ENCODE data around the gene LTB. TPM values are rescaled to one million over a fixed set of nuclear protein-coding genes. Genes with fewer than 3 reads are reported as not detected.

Gene LTB
- total RNA-seq, 1 experiment from 2014 or later: not detected

- Mint-ChIP-seq H3K4me3 (no peak overlapping the region), H3K4me1 (peaks cover 31 to 40% of the 10 kb centered on the region in 2 experiments), H3K27me3 (ENCODE audit: low read depth) (no peaks in the 10 kb centered on the region), H3K9me3 (no peaks in the 10 kb centered on the region), H3K27ac (peak overlapping the region; percentile 32 to 78 (median 53); a peak in 4 of 7 replicates), H3K36me3 (ENCODE audit: insufficient read depth in 1 of 3, low read depth in 3 of 3) (peaks cover 81 to 95% (median 90%) of the 10 kb centered on the region in 3 experiments)
- Histone ChIP-seq H2BK20ac (ENCODE audit: low read depth, low read length, poor library complexity, severe bottlenecking) (no peak overlapping the region), H3K4ac (ENCODE audit: low read depth, low read length) (no peak overlapping the region), H3K18ac (ENCODE audit: insufficient read length, low read depth, low read length) (no peak overlapping the region), H4K5ac (ENCODE audit: insufficient read length, low read depth, low read length) (no peak overlapping the region), H3K9ac (ENCODE audit: extremely low read depth, insufficient read length, low read length) (no peak overlapping the region), H3K27me3 (ENCODE audit: insufficient read depth, low read length) (no peaks in the 10 kb centered on the region), H3K4me1 (ENCODE audit: insufficient read depth, low read length) (no peaks in the 10 kb centered on the region; the same call in 1 of the 2 replicates), H2BK12ac (ENCODE audit: insufficient read length, low read depth, low read length) (no peak overlapping the region), H2BK15ac (ENCODE audit: low read depth, low read length) (no peak overlapping the region), H4K8ac (replicated peaks; ENCODE audit: insufficient read length, low read depth, low read length) (no peak overlapping the region), H3K56ac (ENCODE audit: insufficient read length, low read depth, low read length) (no peak overlapping the region), H3K23ac (ENCODE audit: insufficient read length, low read depth, low read length) (no peak overlapping the region), H3K23me2 (ENCODE audit: insufficient read length, low read depth, low read length, poor library complexity, severe bottlenecking) (no peaks in the 10 kb centered on the region), H3K27ac (ENCODE audit: insufficient read length, low read depth, low read length) (no peak overlapping the region), H3K79me1 (ENCODE audit: insufficient read depth, low read depth, low read length, poor library complexity, severe bottlenecking) (peaks cover 16% of the 10 kb centered on the region), H3K79me2 (ENCODE audit: insufficient read depth, low read length) (peaks cover 8% of the 10 kb centered on the region), H3T11ph (ENCODE audit: low read length) (no peak overlapping the region), H4K20me1 (ENCODE audit: control insufficient read depth, insufficient read depth, insufficient read length) (peaks cover 4% of the 10 kb centered on the region), H3K9me3 (ENCODE audit: control insufficient read depth, low read depth, low read length) (no peaks in the 10 kb centered on the region), H2AK5ac (ENCODE audit: insufficient read length, low read length) (no peak overlapping the region), H3K14ac (ENCODE audit: insufficient read depth, low read length) (no peak overlapping the region), H4K91ac (ENCODE audit: insufficient read length, low read depth, low read length) (no peak overlapping the region), H2BK5ac (ENCODE audit: insufficient read length, low read length) (no peak overlapping the region), H3K4me2 (ENCODE audit: insufficient read depth, insufficient read length, low read length) (no peak overlapping the region), H2AFZ (ENCODE audit: low read length) (no peak overlapping the region), H2BK120ac (ENCODE audit: low read depth, low read length, poor library complexity, severe bottlenecking) (no peak overlapping the region)
- no peak for TF ChIP-seq CTCF (conservative IDR thresholded peaks at IDR 0.05)
- no peak for DNase-seq
- whole genome bisulfite sequencing (ENCODE audit: extremely low coverage, insufficient read length, low lambda C conversion rate): no CpG with 5 or more reads among the region's 6 CpGs
These were observed 48.2 kb downstream of the LTB start for GRCh38 chr6:31534011-31534410.
